ENCODE data around the gene PHF14.

- no peak for TF ChIP-seq POLR2AphosphoS5 (IDR thresholded peaks at IDR 0.05; ENCODE audit: low read depth, low read length)
- TF ChIP-seq POLR2A (IDR thresholded peaks at IDR 0.05; ENCODE audit: low read depth, low read length) = no peak
- TF ChIP-seq TAF1 (IDR thresholded peaks at IDR 0.05; ENCODE audit: borderline replicate concordance, low read depth, low read length) = no peak
Measured at GRCh38 chr7:10940704-10941355, 32.8 kb upstream of the PHF14 start.

Measured in GM12892 (cell line).